Measurements from ENCODE around the gene INSM2.

The INSM2 gene, protein sequence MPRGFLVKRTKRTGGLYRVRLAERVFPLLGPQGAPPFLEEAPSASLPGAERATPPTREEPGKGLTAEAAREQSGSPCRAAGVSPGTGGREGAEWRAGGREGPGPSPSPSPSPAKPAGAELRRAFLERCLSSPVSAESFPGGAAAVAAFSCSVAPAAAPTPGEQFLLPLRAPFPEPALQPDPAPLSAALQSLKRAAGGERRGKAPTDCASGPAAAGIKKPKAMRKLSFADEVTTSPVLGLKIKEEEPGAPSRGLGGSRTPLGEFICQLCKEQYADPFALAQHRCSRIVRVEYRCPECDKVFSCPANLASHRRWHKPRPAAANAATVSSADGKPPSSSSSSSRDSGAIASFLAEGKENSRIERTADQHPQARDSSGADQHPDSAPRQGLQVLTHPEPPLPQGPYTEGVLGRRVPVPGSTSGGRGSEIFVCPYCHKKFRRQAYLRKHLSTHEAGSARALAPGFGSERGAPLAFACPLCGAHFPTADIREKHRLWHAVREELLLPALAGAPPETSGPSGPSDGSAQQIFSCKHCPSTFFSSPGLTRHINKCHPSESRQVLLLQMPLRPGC

DNA sequence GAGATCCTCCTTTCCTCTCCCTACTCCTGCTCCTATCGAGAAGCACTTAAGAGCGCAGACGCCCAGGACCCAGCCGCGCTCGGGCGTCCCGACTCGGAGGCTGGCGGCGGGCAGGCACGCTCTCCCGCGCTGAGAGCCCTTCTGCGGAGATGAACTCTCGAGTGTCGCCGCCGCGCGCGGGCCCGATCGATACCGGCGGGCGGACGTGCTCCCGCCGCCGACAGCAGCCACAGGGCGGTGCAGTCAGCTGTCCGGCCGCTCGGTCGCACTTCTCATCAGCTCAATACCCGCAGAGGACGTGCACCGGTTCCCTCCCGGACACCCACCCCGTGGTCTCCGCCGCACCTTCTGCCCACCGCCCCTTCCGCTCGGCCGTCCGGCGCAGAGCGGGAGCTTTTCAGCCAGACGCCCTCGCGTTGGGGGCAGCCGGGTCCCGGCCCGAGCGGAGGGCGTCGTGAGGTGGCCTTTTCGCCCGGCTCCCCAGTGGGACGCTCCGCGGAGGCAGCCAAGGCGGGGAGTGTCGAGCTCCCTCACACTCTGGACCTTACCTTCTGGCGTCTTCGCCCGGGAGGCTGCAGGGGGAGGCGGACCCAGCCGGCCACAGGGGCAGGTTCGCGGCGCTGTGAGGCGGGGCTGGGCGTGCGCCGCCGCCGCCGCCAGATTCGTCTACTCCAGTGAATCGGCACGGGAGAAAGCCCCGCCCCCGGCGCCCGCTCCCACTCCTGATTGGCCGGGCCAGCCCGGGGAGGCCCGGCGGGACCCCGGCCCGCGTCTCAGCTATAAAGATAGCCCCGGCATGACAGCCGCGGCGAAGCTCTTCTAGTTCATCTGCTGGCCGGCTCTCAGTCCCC lies at the start of gene INSM2:
Gene INSM2 (plus strand): TSS at position 808 of the 851 bp plus-strand sequence. CDS start 89 bp downstream, outside the sequence.
- DNase-seq (ENCODE audit: low read depth in 2 of 2): peak; percentile 58 to 79

DNA sequence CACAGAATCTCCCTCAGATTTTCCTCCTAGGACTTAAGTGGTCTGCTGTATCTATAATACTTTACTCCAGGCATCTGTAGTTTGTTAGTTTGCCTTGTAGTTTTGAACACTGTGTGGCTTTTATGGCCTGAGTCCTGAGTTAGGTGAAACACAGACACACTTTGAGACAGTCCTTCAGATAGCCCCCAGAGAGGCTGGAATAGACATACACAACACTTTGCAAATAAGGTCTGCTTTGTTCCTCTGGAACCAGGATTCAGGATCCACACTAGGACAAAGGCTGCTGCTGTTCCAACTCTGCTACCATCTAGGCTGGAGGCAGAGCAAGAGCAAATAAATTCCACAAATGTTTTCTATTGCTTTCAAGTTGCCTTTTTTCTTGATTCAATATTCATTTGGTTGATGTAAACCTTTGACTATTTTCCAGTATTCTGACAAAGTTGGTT lies 41.4 kb upstream of the INSM2 start:
- no peak for DNase-seq (ENCODE audit: low read depth in 2 of 2)

DNA sequence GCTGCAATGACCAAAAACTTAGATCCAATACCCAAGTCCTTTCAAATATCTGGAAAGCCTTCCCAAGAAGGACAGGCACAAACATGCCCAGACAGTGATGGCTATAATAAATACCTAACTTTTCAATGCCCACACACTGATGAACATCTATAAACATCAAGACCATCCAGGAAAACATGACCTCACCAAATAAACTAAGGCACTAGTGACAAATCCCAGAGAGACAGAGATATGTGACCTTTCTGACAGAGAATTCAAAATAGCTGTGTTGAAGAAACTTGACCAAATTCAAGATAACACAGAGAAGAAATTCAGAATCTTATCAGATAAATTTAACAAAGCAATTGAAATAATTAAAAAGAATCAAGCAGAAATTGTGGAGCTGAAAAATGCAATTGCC lies 38.7 kb upstream of the INSM2 start:
- no peak for DNase-seq (ENCODE audit: low read depth in 2 of 2)

DNA sequence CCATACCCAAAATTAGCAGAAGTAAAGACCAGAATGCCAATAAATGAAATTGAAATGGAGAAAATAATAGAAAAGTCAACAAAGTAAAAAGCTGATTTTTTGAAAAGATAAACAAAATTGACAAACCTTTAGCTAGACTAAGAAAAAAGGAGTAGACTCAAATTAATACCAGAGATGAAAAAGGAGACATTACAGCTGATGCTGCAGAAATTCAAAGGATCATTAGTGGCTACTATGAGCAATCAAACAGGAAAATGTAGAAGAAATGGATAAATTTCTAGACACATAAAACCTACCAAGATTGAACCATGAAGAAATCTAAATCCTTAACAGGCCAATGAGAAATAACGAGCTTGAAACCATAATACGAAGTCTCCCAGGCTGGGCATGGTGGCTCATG lies 34.8 kb upstream of the INSM2 start:
- DNase-seq (ENCODE audit: low read depth in 2 of 2): no peak

DNA sequence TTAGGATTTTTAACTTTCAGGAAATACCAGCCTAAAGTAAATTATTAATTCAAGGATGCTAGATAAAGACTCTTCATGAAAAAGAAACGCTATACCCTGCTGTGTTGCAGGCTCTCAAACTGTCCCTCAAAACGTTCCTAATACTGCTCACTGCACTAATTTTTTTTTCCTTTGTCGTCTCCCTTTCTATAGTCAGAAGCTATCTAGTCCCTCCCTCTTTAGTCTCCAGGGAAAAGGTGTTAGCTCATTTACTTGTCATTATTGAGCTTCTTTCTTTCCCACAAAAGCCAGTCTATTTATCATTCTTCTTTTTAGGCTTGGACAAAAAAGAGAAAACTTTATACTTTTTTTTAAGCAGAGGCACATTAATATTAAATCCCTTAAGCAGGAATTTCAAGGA lies 30.3 kb upstream of the INSM2 start:
- DNase-seq (ENCODE audit: low read depth in 2 of 2): no peak

DNA sequence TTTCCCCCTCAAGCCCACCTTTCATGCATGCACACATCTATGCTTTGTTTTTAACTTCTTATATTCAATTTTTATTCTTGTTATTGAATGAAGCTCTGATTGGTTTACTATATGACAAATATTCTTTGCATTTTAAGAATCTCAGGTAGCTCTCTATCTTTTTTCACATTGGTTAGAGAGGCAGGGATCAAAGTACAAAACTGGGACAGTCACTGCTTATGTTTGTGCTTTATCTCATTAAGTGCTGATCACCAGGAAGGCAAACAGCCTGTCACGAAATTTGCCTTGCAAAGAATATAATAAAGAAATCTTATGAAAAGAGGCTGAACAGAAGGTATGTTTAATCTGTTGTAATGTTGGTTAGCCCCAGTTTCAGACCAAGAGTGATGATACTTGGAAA lies 29.7 kb upstream of the INSM2 start:
- DNase-seq (ENCODE audit: low read depth in 2 of 2): no peak

DNA sequence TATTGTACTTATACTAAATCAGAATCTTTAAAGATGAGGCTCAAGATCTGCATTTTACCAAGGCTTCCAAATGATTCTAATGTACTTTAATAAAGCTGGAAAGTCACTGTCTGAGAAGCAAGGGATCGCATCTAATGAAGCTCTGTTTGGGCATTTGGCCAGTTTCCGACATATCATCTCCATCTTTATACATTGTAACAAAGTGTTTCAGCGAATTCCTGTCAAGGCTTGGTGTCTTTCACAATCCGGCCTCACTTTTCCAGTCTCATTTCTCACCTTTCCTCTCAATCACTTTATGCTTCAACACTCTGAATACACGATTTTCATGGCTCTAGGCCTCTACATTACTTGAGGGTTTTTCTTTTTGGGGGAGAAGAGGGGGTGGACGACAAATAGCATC lies 27.5 kb upstream of the INSM2 start:
- DNase-seq (ENCODE audit: low read depth in 2 of 2): no peak

DNA sequence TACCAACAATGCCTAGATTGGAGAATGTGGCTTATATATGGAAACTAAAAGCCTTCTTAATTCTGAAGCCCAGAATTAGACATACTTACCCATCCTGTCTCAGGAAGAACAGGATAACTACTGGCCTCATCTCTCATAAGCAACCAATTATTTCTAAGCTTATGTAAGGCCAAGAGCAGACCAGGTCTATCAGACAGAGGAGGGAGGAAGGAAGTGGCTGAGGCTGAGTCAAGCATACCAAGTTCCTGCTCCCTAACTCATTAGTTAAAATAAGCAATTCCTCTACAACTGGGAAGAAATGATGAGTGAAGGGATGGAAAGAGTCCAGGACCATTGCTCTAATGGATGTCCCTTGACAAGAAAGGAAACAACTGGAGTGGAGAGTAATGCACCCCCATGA lies 27.0 kb upstream of the INSM2 start:
- no peak for DNase-seq (ENCODE audit: low read depth in 2 of 2)

DNA sequence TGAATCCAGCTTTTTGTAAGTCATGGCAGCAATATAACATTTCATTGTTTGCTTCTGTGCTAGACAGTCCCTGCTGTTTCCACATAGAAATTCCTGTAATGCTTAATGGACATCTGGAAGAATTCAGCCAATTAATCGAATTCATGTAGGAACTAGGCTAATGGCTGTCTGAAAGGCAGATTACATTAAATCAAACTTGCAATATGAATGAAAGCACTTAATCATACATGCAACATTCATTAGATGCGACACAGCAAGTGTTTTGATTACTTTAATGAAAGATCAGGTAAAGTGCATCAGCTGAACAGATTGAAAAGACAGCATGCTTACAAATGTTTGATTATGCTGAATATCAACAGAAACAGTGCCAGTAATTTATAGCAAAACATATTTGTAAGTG lies 24.1 kb upstream of the INSM2 start:
- no peak for DNase-seq (ENCODE audit: low read depth in 2 of 2)

DNA sequence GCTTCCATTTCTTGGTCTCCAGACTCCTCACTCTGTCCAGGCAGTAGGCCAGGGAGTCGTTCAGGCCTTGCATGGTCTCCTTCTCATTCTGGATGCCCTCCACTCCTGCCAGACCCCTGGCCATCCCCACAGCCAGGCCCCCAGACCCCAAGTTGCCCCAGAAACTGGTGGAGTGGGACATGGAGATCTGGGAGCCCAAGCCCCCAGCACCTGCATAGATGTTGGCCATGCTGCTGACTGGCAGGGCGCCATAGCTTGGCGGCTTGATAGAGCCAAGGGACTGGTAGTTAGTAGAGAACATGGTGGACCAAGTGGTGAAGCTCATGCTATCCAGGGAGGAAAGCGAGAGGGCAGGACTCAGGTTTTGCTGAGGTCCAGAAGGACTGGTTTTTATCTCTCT lies 21.2 kb upstream of the INSM2 start:
- DNase-seq (ENCODE audit: low read depth in 2 of 2): no peak

DNA sequence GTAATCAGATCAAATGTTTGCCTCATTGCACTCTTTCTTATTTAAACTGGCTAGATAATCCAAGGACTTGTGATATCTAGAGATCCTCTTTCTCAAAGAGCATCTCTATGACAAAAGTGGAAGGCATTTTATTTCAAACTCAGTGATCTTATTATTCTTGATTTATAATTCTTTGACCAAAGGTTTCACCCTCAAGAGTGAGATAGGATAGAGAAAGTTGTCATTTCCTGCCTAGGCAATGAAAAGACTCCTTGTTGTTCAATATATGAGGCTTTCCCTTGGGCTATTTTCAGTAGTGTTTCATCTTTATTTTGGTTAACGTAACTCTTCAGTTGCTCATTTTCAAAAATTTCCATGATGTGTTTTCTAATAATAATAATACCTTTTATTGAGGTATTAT lies 18.0 kb upstream of the INSM2 start:
- DNase-seq (ENCODE audit: low read depth in 2 of 2): no peak

DNA sequence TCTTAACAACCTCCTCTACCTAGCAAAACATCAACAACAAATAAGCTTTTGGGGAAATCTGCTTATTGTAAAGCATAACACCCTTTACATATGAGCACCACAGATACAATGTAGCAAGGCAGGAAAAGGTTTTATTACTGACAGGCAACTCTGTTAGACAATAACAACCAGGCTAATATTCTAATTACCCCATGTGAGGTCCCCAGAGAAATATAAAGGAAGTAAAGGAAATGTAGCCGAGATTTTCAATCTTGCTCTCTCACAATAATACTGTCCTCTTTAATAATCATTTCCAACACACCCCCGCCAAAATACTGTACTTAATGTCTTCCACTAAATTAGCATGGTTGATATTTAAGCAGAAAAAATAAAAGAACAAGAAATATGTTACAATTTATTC lies 14.0 kb upstream of the INSM2 start:
- no peak for DNase-seq (ENCODE audit: low read depth in 2 of 2)

DNA sequence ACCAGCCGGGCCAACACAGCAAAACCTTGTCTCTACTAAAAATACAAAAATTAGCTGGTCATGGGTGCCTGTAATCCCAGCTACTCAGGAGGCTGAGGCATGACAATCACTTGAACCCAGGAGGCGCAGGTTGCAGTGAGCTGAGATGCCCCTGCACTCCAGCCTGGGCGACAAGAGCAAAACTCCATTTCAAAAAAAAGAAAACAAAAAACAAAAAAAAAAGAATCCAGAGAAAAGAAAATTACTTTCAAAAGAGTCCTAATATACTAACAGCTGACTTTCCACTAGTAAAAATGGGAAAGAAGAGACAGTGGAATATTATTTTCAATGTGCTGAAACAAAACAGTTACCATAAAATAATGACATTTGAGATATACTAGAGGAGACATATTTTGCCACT lies 8.3 kb upstream of the INSM2 start:
- DNase-seq (ENCODE audit: low read depth in 2 of 2): no peak

DNA sequence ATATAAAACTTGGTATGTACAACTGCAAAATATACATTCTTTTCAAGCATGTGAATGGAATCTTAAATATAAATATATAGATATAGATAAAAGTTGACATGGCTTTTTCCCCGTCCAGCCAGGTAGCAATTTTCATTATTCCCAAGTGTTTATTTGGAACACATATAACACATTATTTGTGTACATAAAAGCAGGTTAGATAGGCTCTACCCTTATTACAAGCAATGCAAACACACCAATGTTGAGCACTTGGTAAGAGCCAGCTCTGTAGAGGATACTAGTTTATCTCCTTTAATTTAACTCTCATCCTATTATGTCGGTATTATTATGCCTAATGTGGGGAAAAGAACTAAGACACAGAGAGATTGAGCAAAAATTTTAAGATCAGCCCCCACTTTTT lies 7.0 kb upstream of the INSM2 start:
- no peak for DNase-seq (ENCODE audit: low read depth in 2 of 2)

DNA sequence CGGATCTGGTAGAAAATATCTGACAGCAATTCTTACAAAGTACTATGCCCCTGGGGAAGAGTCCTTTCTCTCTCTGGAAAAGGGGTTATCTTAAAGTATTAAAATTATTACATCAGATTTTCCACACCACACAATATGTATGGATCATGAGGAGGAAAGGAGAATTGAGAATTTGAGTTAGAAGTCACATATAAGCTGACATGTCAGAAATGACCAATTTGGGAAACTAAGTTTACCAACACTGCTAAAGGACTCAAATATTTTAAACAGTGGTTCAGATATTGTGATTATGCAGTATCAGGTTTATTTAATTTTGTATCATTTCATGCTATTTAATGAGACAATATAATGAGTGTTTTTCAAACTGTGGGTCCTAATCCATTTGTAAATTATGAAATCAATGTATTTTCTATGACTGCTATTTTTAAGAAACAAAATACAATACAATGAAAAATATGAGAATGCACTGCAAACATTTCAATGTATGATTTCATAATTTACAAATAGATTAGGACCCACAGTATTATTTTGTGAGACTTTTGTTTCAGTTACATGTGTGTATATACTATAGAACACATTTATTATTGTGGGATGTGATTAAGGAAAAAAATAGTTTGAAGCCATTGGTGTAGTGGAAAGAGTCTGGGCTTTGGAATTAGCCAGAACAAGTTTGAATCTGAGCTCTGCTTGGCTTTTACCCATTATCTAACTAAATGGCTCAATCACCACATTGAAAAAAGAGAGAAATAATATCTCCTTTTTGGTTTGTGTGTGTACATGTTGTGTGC lies 1.8 kb upstream of the INSM2 start:
- no peak for DNase-seq (ENCODE audit: low read depth in 2 of 2)

DNA sequence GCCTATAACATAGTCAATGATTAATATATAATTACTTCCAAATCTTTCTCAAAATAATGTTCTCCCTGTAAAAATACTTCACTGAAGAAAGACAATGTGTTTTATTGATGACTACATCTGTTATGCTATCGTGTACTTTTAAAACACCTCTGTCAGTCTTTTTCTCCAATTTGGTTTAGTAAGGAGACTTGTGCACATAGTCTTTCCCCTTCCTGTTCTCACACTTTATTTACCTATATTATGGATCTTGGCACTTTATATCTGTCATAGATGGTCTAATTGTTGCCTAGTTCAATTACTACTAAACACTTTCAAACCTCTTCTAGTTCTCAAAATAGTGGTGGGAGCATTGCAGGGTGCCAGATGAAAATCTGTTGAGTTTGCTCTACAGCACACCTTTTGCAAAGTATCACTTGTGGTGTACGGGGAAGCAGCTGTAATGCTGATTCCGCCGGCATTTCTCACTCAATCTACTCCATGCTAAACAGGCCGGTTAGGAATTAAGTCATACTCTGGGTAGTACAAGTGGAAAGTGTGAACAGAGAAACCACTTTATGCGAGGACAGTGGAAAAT lies 1.1 kb upstream of the INSM2 start:
- DNase-seq (ENCODE audit: low read depth in 2 of 2): no peak

DNA sequence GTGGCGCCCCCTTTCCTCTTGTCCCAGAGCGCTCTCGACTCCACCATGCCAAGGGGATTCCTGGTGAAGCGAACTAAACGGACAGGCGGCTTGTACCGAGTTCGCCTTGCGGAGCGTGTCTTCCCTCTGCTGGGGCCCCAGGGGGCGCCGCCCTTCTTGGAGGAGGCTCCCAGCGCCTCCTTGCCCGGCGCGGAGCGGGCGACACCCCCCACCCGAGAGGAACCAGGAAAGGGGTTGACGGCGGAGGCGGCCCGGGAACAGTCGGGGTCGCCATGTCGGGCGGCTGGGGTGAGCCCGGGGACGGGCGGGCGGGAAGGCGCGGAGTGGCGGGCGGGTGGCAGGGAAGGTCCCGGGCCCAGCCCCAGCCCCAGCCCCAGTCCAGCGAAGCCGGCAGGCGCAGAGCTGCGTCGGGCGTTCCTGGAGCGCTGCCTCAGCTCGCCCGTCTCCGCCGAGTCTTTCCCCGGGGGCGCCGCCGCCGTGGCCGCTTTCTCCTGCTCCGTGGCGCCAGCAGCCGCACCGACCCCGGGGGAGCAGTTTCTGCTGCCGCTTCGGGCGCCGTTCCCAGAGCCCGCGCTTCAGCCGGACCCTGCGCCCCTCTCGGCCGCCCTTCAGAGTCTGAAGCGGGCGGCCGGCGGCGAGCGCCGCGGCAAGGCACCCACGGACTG lies 376 bp downstream of the INSM2 start:
- DNase-seq (ENCODE audit: low read depth in 2 of 2): no peak

DNA sequence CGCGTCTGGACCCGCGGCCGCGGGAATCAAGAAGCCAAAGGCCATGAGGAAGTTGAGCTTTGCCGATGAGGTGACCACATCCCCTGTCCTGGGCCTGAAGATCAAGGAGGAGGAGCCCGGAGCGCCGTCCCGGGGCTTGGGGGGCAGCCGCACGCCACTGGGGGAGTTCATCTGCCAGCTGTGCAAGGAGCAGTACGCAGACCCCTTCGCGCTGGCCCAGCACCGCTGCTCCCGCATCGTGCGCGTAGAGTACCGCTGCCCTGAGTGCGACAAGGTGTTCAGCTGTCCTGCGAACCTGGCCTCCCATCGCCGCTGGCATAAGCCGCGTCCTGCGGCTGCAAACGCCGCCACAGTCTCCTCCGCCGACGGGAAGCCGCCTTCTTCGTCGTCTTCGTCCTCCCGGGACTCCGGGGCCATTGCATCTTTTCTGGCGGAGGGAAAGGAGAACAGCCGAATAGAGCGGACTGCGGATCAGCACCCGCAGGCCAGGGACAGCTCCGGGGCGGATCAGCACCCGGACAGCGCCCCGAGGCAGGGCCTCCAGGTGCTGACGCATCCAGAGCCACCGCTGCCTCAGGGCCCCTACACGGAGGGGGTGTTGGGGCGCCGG lies 1.0 kb downstream of the INSM2 start:
- peak; percentile 35 to 49 for DNase-seq (ENCODE audit: low read depth in 2 of 2)

DNA sequence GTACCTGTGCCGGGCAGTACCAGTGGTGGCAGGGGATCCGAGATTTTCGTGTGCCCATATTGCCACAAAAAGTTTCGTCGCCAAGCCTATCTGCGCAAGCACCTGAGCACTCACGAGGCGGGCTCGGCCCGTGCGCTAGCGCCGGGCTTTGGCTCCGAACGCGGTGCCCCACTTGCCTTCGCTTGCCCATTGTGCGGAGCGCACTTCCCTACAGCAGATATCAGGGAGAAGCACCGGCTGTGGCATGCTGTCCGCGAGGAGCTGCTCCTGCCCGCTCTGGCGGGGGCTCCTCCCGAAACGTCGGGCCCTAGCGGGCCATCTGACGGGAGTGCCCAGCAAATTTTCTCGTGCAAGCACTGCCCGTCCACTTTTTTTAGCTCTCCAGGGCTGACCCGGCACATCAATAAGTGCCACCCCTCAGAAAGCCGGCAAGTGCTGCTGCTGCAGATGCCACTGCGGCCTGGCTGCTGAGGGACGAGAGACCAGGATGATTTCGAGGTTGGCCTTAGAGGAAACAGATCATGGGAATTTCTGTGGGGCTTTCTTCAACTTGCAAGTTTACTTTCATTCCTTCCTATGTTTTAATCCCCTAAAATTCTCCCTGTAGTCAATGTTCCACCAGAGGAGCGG lies 1.6 kb downstream of the INSM2 start:
- DNase-seq (ENCODE audit: low read depth in 2 of 2): no peak

DNA sequence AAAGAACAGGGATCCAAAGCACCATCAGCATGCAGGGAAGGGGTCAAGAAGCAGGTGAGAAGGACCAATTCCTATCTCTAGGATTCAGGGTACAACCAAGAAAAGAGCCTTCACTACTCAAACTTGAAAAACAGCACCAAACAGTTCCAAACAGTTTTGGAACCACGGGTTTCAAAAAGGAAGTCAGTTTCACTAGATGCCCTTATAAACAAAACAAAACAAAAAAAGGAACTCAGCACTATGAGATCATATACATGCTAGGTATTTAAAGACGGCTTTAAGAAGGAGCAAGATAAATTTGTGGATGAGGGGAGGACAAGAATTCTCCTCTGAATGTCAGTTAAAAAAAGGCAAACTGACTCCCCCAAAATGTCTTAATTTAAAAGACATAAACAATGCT lies 6.0 kb downstream of the INSM2 start:
- DNase-seq (ENCODE audit: low read depth in 2 of 2): no peak
